ENCODE data around the gene FGD4.

FGD4 gene

GRCh38 chr12:32399370-32400113 is at the start of gene FGD4:
Gene FGD4 (plus strand): TSS chr12:32399558.
- H3K36me3 ChIP-seq: no peaks in the 10 kb centered on the region
- no peaks in the 10 kb centered on the region for H3K9me3 ChIP-seq (ENCODE audit: severe bottlenecking)
- TF ChIP-seq, protein P1, sequence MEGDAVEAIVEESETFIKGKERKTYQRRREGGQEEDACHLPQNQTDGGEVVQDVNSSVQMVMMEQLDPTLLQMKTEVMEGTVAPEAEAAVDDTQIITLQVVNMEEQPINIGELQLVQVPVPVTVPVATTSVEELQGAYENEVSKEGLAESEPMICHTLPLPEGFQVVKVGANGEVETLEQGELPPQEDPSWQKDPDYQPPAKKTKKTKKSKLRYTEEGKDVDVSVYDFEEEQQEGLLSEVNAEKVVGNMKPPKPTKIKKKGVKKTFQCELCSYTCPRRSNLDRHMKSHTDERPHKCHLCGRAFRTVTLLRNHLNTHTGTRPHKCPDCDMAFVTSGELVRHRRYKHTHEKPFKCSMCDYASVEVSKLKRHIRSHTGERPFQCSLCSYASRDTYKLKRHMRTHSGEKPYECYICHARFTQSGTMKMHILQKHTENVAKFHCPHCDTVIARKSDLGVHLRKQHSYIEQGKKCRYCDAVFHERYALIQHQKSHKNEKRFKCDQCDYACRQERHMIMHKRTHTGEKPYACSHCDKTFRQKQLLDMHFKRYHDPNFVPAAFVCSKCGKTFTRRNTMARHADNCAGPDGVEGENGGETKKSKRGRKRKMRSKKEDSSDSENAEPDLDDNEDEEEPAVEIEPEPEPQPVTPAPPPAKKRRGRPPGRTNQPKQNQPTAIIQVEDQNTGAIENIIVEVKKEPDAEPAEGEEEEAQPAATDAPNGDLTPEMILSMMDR (IDR thresholded peaks at IDR 0.05; ENCODE audit: low read depth, low read length): peak; percentile 72
- H3K27ac ChIP-seq: peak within 1 kb of the TSS; percentile 25
- H3K4me3 ChIP-seq (ENCODE audit: low read depth, low read length): peak within 1 kb of the TSS; percentile 77
- no peaks in the 10 kb centered on the region for H3K27me3 ChIP-seq (ENCODE audit: insufficient read depth, low read depth, severe bottlenecking)
- peak; percentile 87 for DNase-seq

DNA sequence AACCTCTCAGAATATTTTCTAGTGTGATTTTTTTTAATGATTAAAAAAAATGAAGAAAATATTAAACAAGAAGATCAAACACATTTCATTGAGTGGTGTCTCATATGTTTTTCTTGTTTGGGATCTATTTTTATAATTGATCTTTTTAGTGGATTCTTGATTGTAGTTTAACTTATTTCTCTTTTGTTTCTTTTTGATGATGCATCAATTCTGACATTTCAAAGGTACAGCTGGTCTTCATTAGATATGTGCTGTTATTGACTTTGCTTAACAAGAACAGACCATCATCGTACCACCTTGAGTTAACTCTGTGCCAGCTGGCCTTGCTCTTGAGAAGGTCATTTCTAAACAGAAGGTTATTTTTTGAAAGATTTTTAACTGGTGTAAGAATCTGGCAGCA is 45.8 kb upstream of the FGD4 start:
- Histone ChIP-seq H3K27me3 (ENCODE audit: insufficient read depth, low read depth, severe bottlenecking) (no peaks in the 10 kb centered on the region), H3K4me3 (ENCODE audit: low read depth, low read length) (no peak overlapping the region), H3K9me3 (ENCODE audit: severe bottlenecking) (no peaks in the 10 kb centered on the region), H3K36me3 (no peaks in the 10 kb centered on the region; the same call in 1 of the 2 replicates), H3K27ac (no peak overlapping the region)
- TF ChIP-seq, protein P1 (IDR thresholded peaks at IDR 0.05; ENCODE audit: low read depth, low read length): no peak
- no peak for DNase-seq

- Histone ChIP-seq H3K9me3 (ENCODE audit: severe bottlenecking) (no peaks in the 10 kb centered on the region), H3K36me3 (no peaks in the 10 kb centered on the region; the same call in 1 of the 2 replicates), H3K27me3 (ENCODE audit: insufficient read depth, low read depth, severe bottlenecking) (no peaks in the 10 kb centered on the region), H3K27ac (no peak overlapping the region), H3K4me3 (ENCODE audit: low read depth, low read length) (no peak overlapping the region)
- TF ChIP-seq, protein P1 (IDR thresholded peaks at IDR 0.05; ENCODE audit: low read depth, low read length): no peak
- no peak for DNase-seq
Measured at GRCh38 chr12:32357601-32358249, 41.6 kb upstream of the FGD4 start.

DNA sequence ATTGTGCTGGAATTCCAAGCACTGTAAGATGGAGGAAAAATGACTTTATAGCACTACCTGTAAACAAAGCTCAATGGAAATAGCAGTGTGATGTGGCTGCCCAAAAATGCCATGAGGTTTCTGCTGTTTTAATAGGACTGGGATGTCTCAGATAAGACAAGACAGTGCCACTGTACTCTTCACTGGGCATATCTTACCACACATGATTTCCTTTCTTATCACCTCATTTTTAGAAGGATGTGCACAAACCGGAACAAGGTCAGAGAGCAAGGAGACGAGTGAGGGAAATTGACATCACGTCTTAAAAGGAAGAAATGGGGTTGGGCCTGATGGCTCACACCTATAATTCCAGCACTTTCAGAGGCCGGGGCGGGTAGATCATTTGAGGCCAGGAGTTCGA is 38.4 kb upstream of the FGD4 start:
- no peak for DNase-seq
- Histone ChIP-seq H3K4me3 (ENCODE audit: low read depth, low read length) (no peak overlapping the region), H3K36me3 (no peaks in the 10 kb centered on the region), H3K27me3 (ENCODE audit: insufficient read depth, low read depth, severe bottlenecking) (no peaks in the 10 kb centered on the region), H3K9me3 (ENCODE audit: severe bottlenecking) (no peaks in the 10 kb centered on the region), H3K27ac (no peak overlapping the region)
- TF ChIP-seq, protein P1 (IDR thresholded peaks at IDR 0.05; ENCODE audit: low read depth, low read length): no peak

DNA sequence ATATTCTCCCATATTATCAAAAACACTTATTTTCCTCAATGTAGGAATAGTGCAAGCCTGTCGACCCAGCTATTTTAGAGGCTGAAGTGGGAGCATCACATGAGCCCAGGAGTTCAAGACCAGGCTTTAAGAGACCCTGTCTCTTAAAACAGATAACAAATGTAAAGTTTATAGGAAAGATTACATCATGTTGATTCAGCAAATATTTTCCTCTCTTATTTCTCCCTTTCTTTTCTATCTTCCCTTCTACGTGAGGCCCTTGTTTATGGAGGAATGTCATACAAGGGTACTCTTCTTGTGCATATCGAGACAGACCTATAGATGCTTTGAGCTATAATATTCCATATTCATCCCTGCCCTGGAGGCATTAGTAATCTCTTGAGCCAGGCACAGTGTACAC is 36.5 kb upstream of the FGD4 start:
- TF ChIP-seq, protein P1 (IDR thresholded peaks at IDR 0.05; ENCODE audit: low read depth, low read length): no peak
- no peaks in the 10 kb centered on the region for H3K36me3 ChIP-seq
- H3K9me3 ChIP-seq (ENCODE audit: severe bottlenecking): no peaks in the 10 kb centered on the region
- no peak overlapping the region for H3K27ac ChIP-seq
- no peak overlapping the region for H3K4me3 ChIP-seq (ENCODE audit: low read depth, low read length)
- H3K27me3 ChIP-seq (ENCODE audit: insufficient read depth, low read depth, severe bottlenecking): no peaks in the 10 kb centered on the region
- no peak for DNase-seq
